SK-N-SH treated with all-trans-retinoic acid at 6 μM for 48 hours (cell line): ENCODE data around the gene HS3ST4.

ENCODE experiments used
- ATAC-seq: fragments of 200-7000 bp; cut with Tn5 transposase; 3 replicates; pipeline ENCODE4 v1.9.1; 2020; ENCODE audit warnings: mild to moderate bottlenecking, moderate library complexity
- ARNTL ChIP-seq: fragments of 450-650 bp; formaldehyde crosslinking; IDR thresholded peaks from 2 replicates; pipeline ENCODE4 v1.5.0; 2020; ENCODE audit warnings: low read depth, mild to moderate bottlenecking, moderate library complexity, borderline replicate concordance
- BACH2 ChIP-seq: fragments of 250-450 bp; sonication (Bioruptor Pico); IDR thresholded peaks from 2 replicates; pipeline ENCODE4 v1.9.0; 2021; ENCODE audit warnings: mild to moderate bottlenecking, borderline replicate concordance
- CREB5 ChIP-seq: fragments of 250-450 bp; sonication (Bioruptor Pico); IDR thresholded peaks from 2 replicates; pipeline ENCODE4 v1.5.1; 2020; ENCODE audit warnings: low read depth, mild to moderate bottlenecking, moderate library complexity
- CSDC2 ChIP-seq: fragments of 250-450 bp; sonication (Bioruptor Pico); IDR thresholded peaks from 2 replicates; pipeline ENCODE4 v1.5.0; 2020; ENCODE audit warnings: mild to moderate bottlenecking, moderate library complexity
- ESRRG ChIP-seq: fragments of 250-450 bp; sonication (Bioruptor Pico); IDR thresholded peaks from 2 replicates; pipeline ENCODE4 v1.6.1; 2021; ENCODE audit warnings: mild to moderate bottlenecking
- GLIS3 ChIP-seq: fragments of 250-450 bp; sonication (Bioruptor Pico); IDR thresholded peaks from 2 replicates; pipeline ENCODE4 v1.5.0; 2020; ENCODE audit warnings: mild to moderate bottlenecking, moderate library complexity
- ISL1 ChIP-seq: fragments of 250-450 bp; sonication (Bioruptor Pico); IDR thresholded peaks from 2 replicates; pipeline ENCODE4 v2.1.2; 2022; ENCODE audit warnings: mild to moderate bottlenecking, moderate library complexity
- OSR1 ChIP-seq: fragments of 250-450 bp; sonication (Bioruptor Pico); IDR thresholded peaks from 2 replicates; pipeline ENCODE4 v1.8.0; 2022; ENCODE audit warnings: moderate library complexity, mild to moderate bottlenecking, inconsistent platforms
- PATZ1 ChIP-seq: fragments of 250-450 bp; sonication (Bioruptor Pico); IDR thresholded peaks from 2 replicates; pipeline ENCODE4 v1.8.0; 2020; ENCODE audit warnings: mild to moderate bottlenecking, moderate library complexity, borderline replicate concordance
- POU6F1 ChIP-seq: fragments of 250-450 bp; sonication (Bioruptor Pico); IDR thresholded peaks from 2 replicates; pipeline ENCODE4 v1.8.0; 2021; ENCODE audit warnings: low read depth, mild to moderate bottlenecking, moderate library complexity, borderline replicate concordance
- PPARA ChIP-seq: fragments of 250-450 bp; sonication (Bioruptor Pico); IDR thresholded peaks from 2 replicates; pipeline ENCODE4 v1.5.0; 2020; ENCODE audit warnings: mild to moderate bottlenecking, borderline replicate concordance
- RARB ChIP-seq: fragments of 250-450 bp; sonication (Bioruptor Pico); IDR thresholded peaks from 2 replicates; pipeline ENCODE4 v1.8.0; 2021; ENCODE audit warnings: mild to moderate bottlenecking, moderate library complexity
- SNAI2 ChIP-seq: fragments of 250-450 bp; sonication (Bioruptor Pico); IDR thresholded peaks from 2 replicates; pipeline ENCODE4 v1.5.0; 2020; ENCODE audit warnings: mild to moderate bottlenecking, moderate library complexity
- TCF4 ChIP-seq: fragments of 250-450 bp; sonication (Bioruptor Pico); IDR thresholded peaks from 2 replicates; pipeline ENCODE4 v1.8.0; 2021; ENCODE audit warnings: mild to moderate bottlenecking, moderate library complexity, borderline replicate concordance
- TOX ChIP-seq: fragments of 250-450 bp; sonication (Bioruptor Pico); IDR thresholded peaks from 2 replicates; pipeline ENCODE4 v1.8.0; 2021; ENCODE audit warnings: mild to moderate bottlenecking, moderate library complexity, borderline replicate concordance
- TSHZ2 ChIP-seq: fragments of 250-450 bp; sonication (Bioruptor Pico); IDR thresholded peaks from 2 replicates; pipeline ENCODE4 v1.5.0; 2020; ENCODE audit warnings: mild to moderate bottlenecking, moderate library complexity
- ZC3H10 ChIP-seq: fragments of 250-450 bp; sonication (Bioruptor Pico); IDR thresholded peaks from 2 replicates; pipeline ENCODE4 v1.5.1; 2021; ENCODE audit warnings: mild to moderate bottlenecking, moderate library complexity
- ZFP3 ChIP-seq: fragments of 250-450 bp; sonication (Bioruptor Pico); IDR thresholded peaks from 2 replicates; pipeline ENCODE4 v1.5.0; 2020; ENCODE audit warnings: mild to moderate bottlenecking, moderate library complexity
- ZFP30 ChIP-seq: fragments of 450-650 bp; formaldehyde crosslinking; IDR thresholded peaks from 2 replicates; pipeline ENCODE4 v1.5.0; 2022; ENCODE audit warnings: mild to moderate bottlenecking, moderate library complexity
- ZNF565 ChIP-seq: fragments of 450-650 bp; formaldehyde crosslinking; conservative IDR thresholded peaks from 2 replicates; pipeline ENCODE4 v1.5.0; 2020; ENCODE audit warnings: low read depth, mild to moderate bottlenecking, moderate library complexity
- ZNF8 ChIP-seq: fragments of 450-650 bp; formaldehyde crosslinking; IDR thresholded peaks from 2 replicates; pipeline ENCODE4 v1.5.0; 2020; ENCODE audit warnings: mild to moderate bottlenecking, moderate library complexity

The HS3ST4 gene

GRCh38 chr16:26108836-26109505 lies 417.2 kb downstream of the HS3ST4 start (continued):
- TF ChIP-seq ZFP30 (CRISPR knock-in tag) (no peak), TOX (no peak), ZFP3 (CRISPR knock-in tag) (no peak), ESRRG (CRISPR knock-in tag) (no peak), SNAI2 (CRISPR knock-in tag) (no peak), OSR1 (CRISPR knock-in tag) (no peak)

- ATAC-seq: no peak
- TF ChIP-seq PPARA (CRISPR knock-in tag) (no peak), TSHZ2 (no peak), ARNTL (CRISPR knock-in tag) (no peak), ISL1 (CRISPR knock-in tag) (no peak), ZFP30 (CRISPR knock-in tag) (no peak), TOX (no peak), ZNF565 (CRISPR knock-in tag) (no peak), GLIS3 (CRISPR knock-in tag) (no peak), TCF4 (CRISPR knock-in tag) (no peak), ZFP3 (CRISPR knock-in tag) (no peak), RARB (CRISPR knock-in tag) (no peak), OSR1 (CRISPR knock-in tag) (no peak), CSDC2 (CRISPR knock-in tag) (no peak), SNAI2 (CRISPR knock-in tag) (no peak), POU6F1 (no peak), PATZ1 (CRISPR knock-in tag) (no peak)
These were observed 420.1 kb downstream of the HS3ST4 start for GRCh38 chr16:26111900-26112299.

GRCh38 chr16:26118575-26118974 lies 426.8 kb downstream of the HS3ST4 start:
- ATAC-seq: no peak
- TF ChIP-seq BACH2 (CRISPR knock-in tag): no peak
- no peak for TF ChIP-seq ZFP3 (CRISPR knock-in tag)
- TF ChIP-seq OSR1 (CRISPR knock-in tag): no peak
- no peak for TF ChIP-seq ISL1 (CRISPR knock-in tag)
- TF ChIP-seq ZC3H10: no peak
- no peak for TF ChIP-seq ARNTL (CRISPR knock-in tag)
- no peak for TF ChIP-seq GLIS3 (CRISPR knock-in tag)
- no peak for TF ChIP-seq ZNF565 (CRISPR knock-in tag)
- no peak for TF ChIP-seq ZNF8
- TF ChIP-seq RARB (CRISPR knock-in tag): no peak
- TF ChIP-seq PATZ1 (CRISPR knock-in tag): no peak
- no peak for TF ChIP-seq ZFP30 (CRISPR knock-in tag)
- TF ChIP-seq POU6F1: no peak
- no peak for TF ChIP-seq CSDC2 (CRISPR knock-in tag)
- TF ChIP-seq TOX: no peak
- no peak for TF ChIP-seq CREB5
